B cell (primary cell): ENCODE data around the gene TDRD9. TPM values are rescaled to one million over a fixed set of nuclear protein-coding genes. Genes with fewer than 3 reads are reported as not detected.
A peak's percentile ranks its signal among the peaks of the same experiment; 100 is the strongest.

ENCODE experiments used
- ATAC-seq: fragments of 200-7000 bp; cut with Tn5 transposase; one replicate; pipeline ENCODE4 v1.10.0; 2021; ENCODE audit warnings: low read depth, mild to moderate bottlenecking, moderate number of reproducible peaks, moderate library complexity
- CTCF ChIA-PET: fragments of 350-600 bp; sonication (Branson Sonifier 250); formaldehyde crosslinking; loops from one replicate; lab custom pipeline; 2021; ENCODE audit warnings: antibody characterized with exemption, inconsistent platforms; lab: Charles Lee
- POLR2A ChIA-PET: fragments of 350-600 bp; sonication (Branson Sonifier 250); formaldehyde crosslinking; loops from one replicate; lab custom pipeline; 2021; ENCODE audit warnings: antibody characterized with exemption; lab: Charles Lee
- DNase-seq: peaks from one replicate; pipeline ENCODE4 v3.0.0; 2013
- H2AFZ ChIP-seq: 2 replicates; pipeline ENCODE4 v1.6.1; 2012; ENCODE audit warnings: mild to moderate bottlenecking, low read depth, low read length; ENCODE audit not compliant: insufficient read depth, poor library complexity, severe bottlenecking
- H3K27ac ChIP-seq, 2 donors: 1 replicate in 1 of 2; 2 replicates in 1 of 2; pipeline ENCODE4 v1.5.1; 2012 to 2013; ENCODE audit warnings: low read length in 2 of 2, mild to moderate bottlenecking in 2 of 2, moderate library complexity in 1 of 2
- H3K27me3 ChIP-seq, 4 experiments: fragments of 200-600 bp in 1 of 4; sonication (generic) in 1 of 4; replicated peaks in 1 of 4; 1 replicate in 2 of 4; 2 replicates in 2 of 4; pipeline versions ENCODE4 v1.6.1 to v1.7.0; 2013 to 2016; ENCODE audit warnings: low read length in 3 of 4, mild to moderate bottlenecking in 2 of 4, mixed read lengths in 1 of 4, moderate library complexity in 1 of 4; ENCODE audit not compliant: insufficient read depth in 4 of 4, control insufficient read depth in 3 of 4; ENCODE audit errors: control extremely low read depth in 1 of 4
- H3K36me3 ChIP-seq, 2 experiments: replicated peaks in 1 of 2; 1 replicate in 1 of 2; 2 replicates in 1 of 2; pipeline versions ENCODE4 v1.6.1 to v1.7.1; 2013; ENCODE audit warnings: low read length in 1 of 2; ENCODE audit not compliant: insufficient read depth in 2 of 2, control insufficient read depth in 1 of 2; ENCODE audit errors: control extremely low read depth in 1 of 2, extremely low read depth in 1 of 2
- H3K4me1 ChIP-seq, 2 donors: fragments of 200-600 bp in 1 of 2; sonication (generic) in 1 of 2; 1 replicate in 1 of 2; 2 replicates in 1 of 2; pipeline versions ENCODE4 v1.5.1 to v1.6.1; 2013 to 2017; ENCODE audit warnings: low read length in 2 of 2; ENCODE audit not compliant: control insufficient read depth in 2 of 2, insufficient read depth in 2 of 2
- H3K4me2 ChIP-seq: replicated peaks from 2 replicates; pipeline ENCODE3; 2012; ENCODE audit warnings: mild to moderate bottlenecking, low read depth, low read length; ENCODE audit not compliant: poor library complexity, severe bottlenecking
- H3K4me3 ChIP-seq, 5 experiments: fragments of 200-600 bp in 1 of 5; sonication (generic) in 1 of 5; 1 replicate in 3 of 5; 2 replicates in 2 of 5; pipeline versions ENCODE4 v1.5.1 to v1.7.0; 2011 to 2016; ENCODE audit warnings: low read length in 4 of 5, mild to moderate bottlenecking in 4 of 5, low read depth in 2 of 5, control low read depth in 1 of 5, moderate library complexity in 1 of 5; ENCODE audit not compliant: insufficient read depth in 1 of 5; ENCODE audit errors: control extremely low read depth in 1 of 5, extremely low read depth in 1 of 5
- H3K79me2 ChIP-seq: fragments of 200-600 bp; sonication (generic); one replicate; pipeline ENCODE4 v1.6.0; 2016; ENCODE audit warnings: low read length; ENCODE audit not compliant: control insufficient read depth, insufficient read depth
- H3K9ac ChIP-seq: fragments of 200-600 bp; sonication (generic); 2 replicates; pipeline ENCODE4 v1.6.1; 2017; ENCODE audit warnings: mild to moderate bottlenecking, low read length, moderate library complexity
- H3K9me3 ChIP-seq, 3 donors: one replicate each; pipeline versions ENCODE4 v1.6.1 to v1.7.1; 2013; ENCODE audit warnings: low read length in 2 of 3; ENCODE audit not compliant: control insufficient read depth in 2 of 3, insufficient read depth in 1 of 3; ENCODE audit errors: control extremely low read depth in 1 of 3
- H4K20me1 ChIP-seq: 2 replicates; pipeline ENCODE4 v1.6.0; 2012; ENCODE audit warnings: mild to moderate bottlenecking, low read length; ENCODE audit not compliant: insufficient read depth, control insufficient read depth, poor library complexity, severe bottlenecking
- H3K27ac Mint-ChIP-seq: one replicate; pipeline ENCODE4 v1.8.0; 2021; ENCODE audit warnings: mixed read lengths
- H3K27me3 Mint-ChIP-seq: one replicate; pipeline ENCODE4 v1.8.0; 2021; ENCODE audit warnings: mixed read lengths
- H3K4me1 Mint-ChIP-seq: one replicate; pipeline ENCODE4 v1.8.0; 2021; ENCODE audit warnings: mixed read lengths
- H3K4me3 Mint-ChIP-seq: one replicate; pipeline ENCODE4 v1.8.0; 2021; ENCODE audit warnings: mixed read lengths
- H3K9me3 Mint-ChIP-seq: one replicate; pipeline ENCODE4 v1.8.0; 2022; ENCODE audit warnings: mixed read lengths; ENCODE audit not compliant: insufficient read depth
- CTCF ChIP-seq: fragments of 200-600 bp; IDR thresholded peaks from one replicate; pipeline ENCODE4 v1.8.0; 2022; ENCODE audit warnings: antibody characterized with exemption, mild to moderate bottlenecking
- EZH2 ChIP-seq: IDR thresholded peaks from 2 replicates; pipeline ENCODE4 v1.6.1; 2012; ENCODE audit warnings: borderline replicate concordance, low read depth, mild to moderate bottlenecking, moderate library complexity, low read length; ENCODE audit not compliant: insufficient read depth, poor library complexity, severe bottlenecking
- WGBS: methylation state at CpG from one replicate; pipeline ENCODE4 v1.1.5; 2013; ENCODE audit warnings: missing lambda C conversion rate; ENCODE audit not compliant: insufficient coverage; 5-methylcytosine and 5-hydroxymethylcytosine counted together
- intact Hi-C: fragments of 100-400 bp; cut with micrococcal nuclease; formaldehyde crosslinking; loops from one replicate; pipeline ENCODE4 v1.10.0; 2022
- polyA plus RNA-seq: library from polyadenylated mRNA; depleted of rRNA; stranded (reverse); fragments of >200 nt; gene quantifications from 2 replicates; pipeline ENCODE4 v1.2.3, GENCODE V29; 2012
- total RNA-seq, 2 donors: library from RNA; stranded (reverse); fragments of 120-200 nt in 1 of 2; gene quantifications; 1 replicate in 1 of 2; 2 replicates in 1 of 2; pipeline versions ENCODE4 v1.2.3 to v1.2.4, GENCODE V29; 2013 to 2022

TDRD9 gene
- total and polyA plus RNA-seq, 2 donors (not counting 1 experiment from before 2014, with no cell fraction given): 1.1 to 2.4 TPM

- Histone ChIP-seq H3K9me3 (peaks cover 0 to 7% (median 0%) of the 10 kb centered on the region in 3 donors), H3K4me1 (peaks cover 0 to 2% of the 10 kb centered on the region in 2 donors), H3K9ac (no peak within 1 kb of the TSS), H3K27me3 (peaks cover 0 to 31% (median 3%) of the 10 kb centered on the region in 4 experiments), H4K20me1 (no peaks in the 10 kb centered on the region), H3K27ac (no peak within 1 kb of the TSS), H3K4me2 (peak within 1 kb of the TSS; percentile 40), H3K4me3 (no peak within 1 kb of the TSS), H3K36me3 (no peaks in the 10 kb centered on the region), H3K79me2 (no peaks in the 10 kb centered on the region), H2AFZ (no peak within 1 kb of the TSS)
- Mint-ChIP-seq H3K4me1 (peaks cover 3% of the 10 kb centered on the region), H3K9me3 (no peaks in the 10 kb centered on the region), H3K4me3 (peak within 1 kb of the TSS; percentile 19), H3K27me3 (peaks cover 21% of the 10 kb centered on the region), H3K27ac (no peak within 1 kb of the TSS)
- no peak for DNase-seq
- ATAC-seq: no peak
- CTCF ChIA-PET: no interaction called here
- POLR2A ChIA-PET: no interaction called here
- 30% methylated on average over 40 of the region's 70 CpGs for WGBS
- intact Hi-C loops: no loop called here
- TF ChIP-seq CTCF: no peak
- no peak for TF ChIP-seq EZH2
Observed at GRCh38 chr14:104085032-104085888, 157.0 kb downstream of the TDRD9 start, which contains the start of gene ASPG. Gene ASPG, plus strand, starts transcription at chr14:104085700. Its CDS starts 71 bp downstream, at chr14:104085771.

- peaks cover 0 to 2% of the 10 kb centered on the region in 2 donors for H3K4me1 ChIP-seq
- Mint-ChIP-seq H3K27ac (no peak overlapping the region), H3K4me3 (no peak overlapping the region), H3K4me1 (peaks cover 3% of the 10 kb centered on the region), H3K27me3 (peaks cover 21% of the 10 kb centered on the region), H3K9me3 (no peaks in the 10 kb centered on the region)
- H3K9me3 ChIP-seq: peaks cover 0 to 7% (median 0%) of the 10 kb centered on the region in 3 donors
- peaks cover 0 to 31% (median 3%) of the 10 kb centered on the region in 4 experiments for H3K27me3 ChIP-seq
- no peak for DNase-seq
- intact Hi-C loops: no loop called here
- H3K9ac ChIP-seq: no peak overlapping the region
- ChIA-PET POLR2A (no interaction called here), CTCF (no interaction called here)
- no peaks in the 10 kb centered on the region for H3K36me3 ChIP-seq
- H2AFZ ChIP-seq: no peak overlapping the region
- no peak overlapping the region for H3K4me3 ChIP-seq
- no peaks in the 10 kb centered on the region for H3K79me2 ChIP-seq
- no peaks in the 10 kb centered on the region for H4K20me1 ChIP-seq
- peak overlapping the region; percentile 40 for H3K4me2 ChIP-seq
- WGBS: 34% methylated on average over 29 of the region's 29 CpGs
- no peak for ATAC-seq
- TF ChIP-seq CTCF (no peak), EZH2 (no peak)
- H3K27ac ChIP-seq: no peak overlapping the region
Observed at GRCh38 chr14:104085889-104086201, 157.6 kb downstream of the TDRD9 start.
